GM19452 (cell line): ENCODE measurements around the gene ASAP2.

Experiments used
- ATAC-seq: cut with Tn5 transposase; IDR thresholded peaks from one replicate; pipeline ENCODE4 v1.9.1; 2021; ENCODE audit not compliant: unreplicated experiment

The ASAP2 gene

GRCh38 chr2:9271691-9272090 lies 65.1 kb downstream of the ASAP2 start:
- no peak for ATAC-seq

GRCh38 chr2:9273486-9274130 lies 67.0 kb downstream of the ASAP2 start:
- ATAC-seq, result no peak

GRCh38 chr2:9274701-9275343 lies 68.2 kb downstream of the ASAP2 start:
- ATAC-seq, result no peak

- no peak for ATAC-seq
Observed at GRCh38 chr2:9275399-9275798, 68.8 kb downstream of the ASAP2 start.

- no peak for ATAC-seq
Observed at GRCh38 chr2:9276074-9276473, 69.5 kb downstream of the ASAP2 start.

- ATAC-seq, result no peak
Observed at GRCh38 chr2:9276901-9277451, 70.4 kb downstream of the ASAP2 start.

- ATAC-seq, result no peak
Observed at GRCh38 chr2:9278439-9278838, 71.8 kb downstream of the ASAP2 start.

GRCh38 chr2:9279426-9279825 lies 72.8 kb downstream of the ASAP2 start:
- ATAC-seq, result no peak

- no peak for ATAC-seq
Observed at GRCh38 chr2:9280224-9280623, 73.6 kb downstream of the ASAP2 start.

GRCh38 chr2:9281145-9281544 lies 74.5 kb downstream of the ASAP2 start:
- ATAC-seq, result no peak

- ATAC-seq, result no peak
Observed at GRCh38 chr2:9282128-9283112, 75.8 kb downstream of the ASAP2 start.

GRCh38 chr2:9284521-9285297 lies 78.1 kb downstream of the ASAP2 start:
- ATAC-seq, result no peak

- ATAC-seq, result no peak
Observed at GRCh38 chr2:9285385-9285920, 78.8 kb downstream of the ASAP2 start.

- ATAC-seq, result no peak
Observed at GRCh38 chr2:9285921-9286320, 79.3 kb downstream of the ASAP2 start.

- no peak for ATAC-seq
Observed at GRCh38 chr2:9286554-9287399, 80.2 kb downstream of the ASAP2 start.

GRCh38 chr2:9287400-9288045 lies 80.9 kb downstream of the ASAP2 start:
- no peak for ATAC-seq

GRCh38 chr2:9288233-9288632 lies 81.6 kb downstream of the ASAP2 start:
- ATAC-seq, result no peak

- ATAC-seq, result no peak
Observed at GRCh38 chr2:9288681-9289338, 82.2 kb downstream of the ASAP2 start.
